Vagina (tissue), 2 donors: ENCODE data around the gene VRK3. TPM values are rescaled to one million over a fixed set of nuclear protein-coding genes. Genes with fewer than 3 reads are reported as not detected.

Source experiments
- DNase-seq, 2 donors: peaks; one replicate each; pipeline ENCODE4 v3.0.0-alpha.2; 2017; ENCODE audit errors: extremely low spot score in 2 of 2
- H3K27ac ChIP-seq: fragments of 200-600 bp; sonication (generic); one replicate; pipeline ENCODE4 v1.5.1; 2019
- H3K27me3 ChIP-seq: fragments of 200-600 bp; sonication (generic); one replicate; pipeline ENCODE4 v1.5.1; 2019
- H3K36me3 ChIP-seq, 2 donors: fragments of 200-600 bp; sonication (generic); one replicate each; pipeline ENCODE4 v1.5.1; 2017 to 2019
- H3K4me1 ChIP-seq: fragments of 200-600 bp; sonication (generic); one replicate; pipeline ENCODE4 v1.5.1; 2019
- H3K4me3 ChIP-seq, 2 donors: fragments of 200-600 bp; sonication (generic); 1 replicate in 1 of 2; 2 replicates in 1 of 2; pipeline ENCODE4 v1.5.1; 2016 to 2019
- H3K9me3 ChIP-seq: fragments of 200-600 bp; sonication (generic); one replicate; pipeline ENCODE4 v1.5.1; 2019
- CTCF ChIP-seq, 3 experiments: fragments of 450-650 bp in 2 of 3; fragments of 200-600 bp in 1 of 3; sonication (generic) in 1 of 3; IDR thresholded peaks; one replicate each; pipeline ENCODE4 v1.5.1; 2017 to 2019; ENCODE audit warnings: antibody characterized with exemption in 3 of 3, mild to moderate bottlenecking in 2 of 3, moderate library complexity in 2 of 3
- POLR2A ChIP-seq, 2 donors: fragments of 450-650 bp; IDR thresholded peaks; one replicate each; pipeline ENCODE4 v1.6.1; 2017; ENCODE audit warnings: antibody characterized with exemption in 2 of 2, mild to moderate bottlenecking in 2 of 2, moderate library complexity in 2 of 2
- POLR2AphosphoS5 ChIP-seq, 2 donors: sonication (generic); formaldehyde crosslinking; IDR thresholded peaks; one replicate each; pipeline ENCODE4 v1.9.0; 2017; ENCODE audit warnings: antibody characterized with exemption in 2 of 2, mild to moderate bottlenecking in 2 of 2, low read depth in 1 of 2; ENCODE audit not compliant: insufficient read depth in 1 of 2
- intact Hi-C: fragments of 100-400 bp; cut with DNase I; formaldehyde crosslinking; loops from one replicate; pipeline ENCODE4 v1.15.1; 2023
- total RNA-seq: library from RNA; depleted of rRNA; stranded (reverse); fragments of >200 nt; gene quantifications from one replicate; pipeline ENCODE4 v1.2.3, GENCODE V29; 2016

Gene VRK3
- total RNA-seq, 1 donor from 2014 or later = 34.9 TPM

GRCh38 chr19:49932041-49932451 is 93.1 kb downstream of the VRK3 start:
- Histone ChIP-seq H3K36me3 (no peaks in the 10 kb centered on the region), H3K27me3 (no peaks in the 10 kb centered on the region), H3K4me1 (peaks cover 13% of the 10 kb centered on the region), H3K4me3 (no peak overlapping the region), H3K9me3 (no peaks in the 10 kb centered on the region), H3K27ac (no peak overlapping the region)
- no peak for TF ChIP-seq POLR2AphosphoS5 (IDR thresholded peaks at IDR 0.05; ENCODE audit: insufficient read depth in 1 of 2, low read depth in 1 of 2)
- no peak for TF ChIP-seq CTCF (IDR thresholded peaks at IDR 0.05)
- no peak for TF ChIP-seq POLR2A (IDR thresholded peaks at IDR 0.05)
- no peak for DNase-seq
- intact Hi-C loops = no loop called here

GRCh38 chr19:49931293-49932040 is 93.7 kb downstream of the VRK3 start:
- Histone ChIP-seq H3K36me3 (peaks cover 0 to under 1% of the 10 kb centered on the region in 2 donors), H3K4me1 (peaks cover 19% of the 10 kb centered on the region), H3K9me3 (no peaks in the 10 kb centered on the region), H3K27me3 (no peaks in the 10 kb centered on the region), H3K27ac (no peak overlapping the region), H3K4me3 (no peak overlapping the region)
- DNase-seq = no peak
- TF ChIP-seq POLR2AphosphoS5 (IDR thresholded peaks at IDR 0.05; ENCODE audit: insufficient read depth in 1 of 2, low read depth in 1 of 2) = no peak
- TF ChIP-seq CTCF (IDR thresholded peaks at IDR 0.05) = no peak
- no peak for TF ChIP-seq POLR2A (IDR thresholded peaks at IDR 0.05)
- intact Hi-C loops = no loop called here

- H3K4me3 ChIP-seq = peak overlapping the region; percentile 68 to 99
- H3K4me1 ChIP-seq = peaks cover 20% of the 10 kb centered on the region
- intact Hi-C loops = no loop called here
- no peak for DNase-seq
- H3K27me3 ChIP-seq = no peaks in the 10 kb centered on the region
- TF ChIP-seq CTCF (IDR thresholded peaks at IDR 0.05) = no peak
- TF ChIP-seq POLR2AphosphoS5 (IDR thresholded peaks at IDR 0.05; ENCODE audit: insufficient read depth in 1 of 2, low read depth in 1 of 2) = no peak
- no peak for TF ChIP-seq POLR2A (IDR thresholded peaks at IDR 0.05)
- H3K9me3 ChIP-seq = no peaks in the 10 kb centered on the region
- H3K27ac ChIP-seq = no peak overlapping the region
- peaks cover 0 to 6% of the 10 kb centered on the region in 2 donors for H3K36me3 ChIP-seq
Observed at GRCh38 chr19:49930483-49931011, 94.6 kb downstream of the VRK3 start.

GRCh38 chr19:49929611-49930482 is 95.3 kb downstream of the VRK3 start:
- intact Hi-C loops = no loop called here
- H3K36me3 ChIP-seq = peaks cover 0 to 8% of the 10 kb centered on the region in 2 donors
- H3K27me3 ChIP-seq = no peaks in the 10 kb centered on the region
- H3K4me1 ChIP-seq = peaks cover 22% of the 10 kb centered on the region
- H3K27ac ChIP-seq = peak overlapping the region; percentile 90
- peak in 1 of 2 donors; percentile 92 for DNase-seq
- TF ChIP-seq CTCF (IDR thresholded peaks at IDR 0.05) (peak in 1 of 3 experiments; percentile 13), POLR2A (IDR thresholded peaks at IDR 0.05) (no peak), POLR2AphosphoS5 (IDR thresholded peaks at IDR 0.05; ENCODE audit: insufficient read depth in 1 of 2, low read depth in 1 of 2) (peak; percentile 70 to 88)
- no peaks in the 10 kb centered on the region for H3K9me3 ChIP-seq
- H3K4me3 ChIP-seq = peak overlapping the region; percentile 68 to 99
